ENCODE results near the gene IGSF9.
"Not testable (repeated sequence)": the region's sequence is repeated elsewhere in the genome, so short reads cannot be mapped to it uniquely, and the experiment has no call there.

The IGSF9 gene

DNA sequence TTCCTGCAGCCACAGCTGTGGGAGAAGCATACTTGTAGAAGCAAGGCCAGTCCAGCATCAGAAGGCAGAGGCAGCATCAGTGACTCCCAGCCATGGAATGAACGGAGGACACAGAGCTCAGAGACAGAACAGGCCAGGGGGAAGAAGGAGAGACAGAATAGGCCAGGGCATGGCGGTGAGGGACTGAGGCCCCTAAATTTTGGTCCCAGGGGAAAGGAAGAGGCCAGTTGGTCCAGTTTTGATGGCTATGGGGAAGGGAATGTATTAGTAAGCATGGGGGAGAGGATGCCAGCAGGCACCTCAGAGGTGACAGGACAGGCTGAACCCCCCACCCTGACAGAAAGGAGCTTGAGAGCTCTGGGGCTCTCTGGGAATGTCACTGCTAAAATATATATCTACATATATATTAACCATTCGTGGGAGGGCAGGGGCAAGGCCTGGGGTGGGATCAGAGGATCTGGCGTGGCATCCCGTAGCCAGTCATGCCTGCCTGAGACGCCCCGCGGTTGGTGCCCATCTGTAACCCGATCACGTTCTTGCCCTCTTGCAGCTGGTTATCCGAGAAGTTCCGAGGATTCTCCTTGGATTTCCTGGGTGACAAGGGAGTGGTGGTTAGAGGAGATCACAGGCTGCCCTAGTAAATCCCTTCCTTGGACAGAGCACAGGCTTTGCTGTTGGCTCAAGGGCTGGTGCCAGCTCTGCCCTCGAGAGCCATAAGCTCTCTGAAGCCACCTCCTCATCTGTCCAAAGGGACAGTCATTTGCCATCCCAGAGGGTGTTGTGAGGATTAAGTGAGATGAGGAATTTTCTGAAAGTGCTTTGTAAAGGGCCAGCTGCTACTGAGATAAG, 26.8 kb downstream of the IGSF9 start:
- no peak for DNase-seq

- no peak for DNase-seq
Observed at GRCh38 chr1:159917533-159918351, 27.7 kb downstream of the IGSF9 start.

DNA sequence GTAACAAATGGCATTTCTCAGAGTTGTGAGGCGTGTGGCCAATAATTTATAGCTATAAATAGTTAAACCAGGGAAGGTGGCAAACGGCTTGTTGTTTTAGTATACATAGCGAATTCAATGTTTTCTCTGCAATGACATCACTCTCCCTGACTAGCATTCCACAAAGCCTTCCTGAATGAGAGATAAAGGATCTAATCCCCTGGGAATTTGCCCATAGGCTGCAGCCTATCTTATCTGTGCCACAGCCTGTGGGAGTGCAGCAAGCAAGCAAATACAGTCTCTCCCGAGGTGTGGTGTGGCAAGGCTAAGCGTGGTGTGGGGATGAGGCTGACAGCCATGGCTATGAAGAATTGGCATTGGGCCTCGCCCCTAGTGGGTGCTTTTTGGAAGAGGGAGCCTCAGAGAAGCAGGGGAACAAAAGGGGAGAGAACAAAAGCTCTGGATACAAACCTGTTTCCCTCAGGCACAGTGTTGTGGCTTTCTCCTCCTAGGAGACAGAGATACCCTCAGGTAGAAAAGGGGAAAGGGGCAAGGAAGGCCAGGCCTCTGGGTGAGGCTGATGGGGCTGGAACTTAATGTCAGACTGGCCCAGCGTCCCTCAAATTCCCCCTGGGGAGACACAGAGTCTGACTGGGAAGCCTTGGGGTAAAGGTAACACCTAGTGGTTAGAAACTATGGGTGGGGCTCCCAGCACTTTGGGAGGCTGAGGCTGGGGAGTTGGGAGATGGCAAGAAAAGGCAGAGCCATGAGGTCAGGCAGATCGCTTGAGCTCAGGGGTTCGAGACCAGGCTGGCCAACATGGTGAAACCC, 29.0 kb downstream of the IGSF9 start:
- DNase-seq: peak; percentile 56

- DNase-seq: no peak
Observed at GRCh38 chr1:159915571-159916241, 29.7 kb downstream of the IGSF9 start.

GRCh38 chr1:159914252-159915018, 31.0 kb downstream of the IGSF9 start:
- DNase-seq: no peak

DNA sequence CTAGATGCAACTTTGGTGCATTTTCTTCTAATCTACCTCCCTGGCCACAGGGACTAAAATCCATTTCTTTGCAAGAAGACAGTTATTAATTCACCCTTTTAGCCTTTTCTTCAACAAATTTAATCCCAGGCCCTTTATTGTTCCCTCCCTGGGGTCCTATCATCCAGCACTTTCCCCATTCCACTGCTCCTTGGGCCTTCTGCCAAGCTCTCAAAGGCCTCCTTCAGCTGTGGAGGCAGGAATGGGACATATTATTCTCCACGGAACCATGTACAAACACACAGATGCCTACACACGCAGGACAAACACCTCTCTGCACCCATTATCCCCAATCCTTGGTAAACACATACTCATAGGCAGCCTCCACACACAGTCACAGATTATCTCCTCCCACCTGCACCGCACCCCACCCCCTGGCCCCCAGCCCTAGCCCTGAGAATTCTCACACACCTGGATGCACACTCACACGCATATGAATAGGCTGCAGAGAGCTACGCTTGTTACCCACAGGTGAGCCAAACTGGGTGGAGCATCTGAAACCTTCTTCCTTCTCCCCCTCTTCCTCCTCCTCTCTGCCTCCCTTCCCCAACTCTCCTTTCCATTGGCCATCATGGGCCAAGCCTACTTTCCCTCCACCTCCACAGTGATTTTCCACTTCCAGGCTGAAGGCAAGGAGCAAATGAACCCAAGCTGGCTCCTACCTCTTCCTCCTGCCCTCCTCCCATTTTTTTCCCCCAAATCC, 31.8 kb downstream of the IGSF9 start:
- DNase-seq: no peak

GRCh38 chr1:159911326-159912070, 33.9 kb downstream of the IGSF9 start:
- DNase-seq: no peak

- no peak for DNase-seq
Observed at GRCh38 chr1:159908031-159908940, 37.1 kb downstream of the IGSF9 start.

GRCh38 chr1:159906960-159907359, 38.5 kb downstream of the IGSF9 start:
- DNase-seq: no peak

DNA sequence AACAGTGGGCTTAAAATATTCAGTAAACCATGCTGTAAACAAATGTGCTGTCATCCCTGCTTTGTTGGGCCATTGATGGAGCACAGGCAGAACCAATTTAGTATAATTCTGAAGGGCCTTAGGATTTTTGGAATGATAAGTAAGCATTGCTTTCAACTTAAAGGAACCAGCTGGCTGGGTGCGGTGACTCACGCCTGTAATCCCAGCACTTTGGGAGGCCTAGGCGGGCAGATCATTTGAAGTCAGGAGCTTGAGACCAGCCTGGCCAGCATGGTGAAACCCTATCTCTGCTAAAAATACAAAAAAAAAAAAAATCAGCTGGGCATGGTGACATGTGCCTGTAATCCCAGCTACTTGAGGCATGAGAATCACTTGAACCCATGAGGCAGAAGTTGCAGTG, 41.4 kb downstream of the IGSF9 start:
- DNase-seq: not testable (repeated sequence)

DNA sequence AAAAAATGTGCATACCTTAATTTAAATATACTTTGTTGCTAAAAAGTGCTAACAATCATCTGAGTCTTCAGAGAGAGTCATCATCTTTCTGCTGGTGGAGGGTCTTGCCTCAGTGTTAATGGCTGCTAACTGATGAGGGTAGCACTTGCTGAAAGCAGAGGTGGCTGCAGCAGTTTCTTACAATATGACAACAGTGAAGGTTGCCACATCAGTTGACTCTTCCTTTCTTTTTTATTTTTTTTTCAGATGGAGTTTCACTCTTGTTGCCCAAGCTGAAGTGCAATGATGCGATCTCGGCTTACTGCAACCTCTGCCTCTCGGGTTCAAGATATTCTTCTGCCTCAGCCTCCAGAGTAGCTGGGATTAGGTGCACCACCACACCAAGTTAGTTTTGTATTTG, 42.9 kb downstream of the IGSF9 start:
- no peak for DNase-seq

GRCh38 chr1:159900755-159901360, 44.6 kb downstream of the IGSF9 start:
- peak; percentile 31 for DNase-seq

- peak; percentile 86 for DNase-seq
Observed at GRCh38 chr1:159900086-159900680, 45.2 kb downstream of the IGSF9 start, which contains the start of gene CFAP45. CFAP45 (minus strand) TSS chr1:159900165; CDS start chr1:159900098, 67 bp downstream.

- not testable (repeated sequence) for DNase-seq
Observed at GRCh38 chr1:159899634-159900033, 45.8 kb downstream of the IGSF9 start.

- no peak for DNase-seq
Observed at GRCh38 chr1:159898527-159898926, 46.9 kb downstream of the IGSF9 start.

DNA sequence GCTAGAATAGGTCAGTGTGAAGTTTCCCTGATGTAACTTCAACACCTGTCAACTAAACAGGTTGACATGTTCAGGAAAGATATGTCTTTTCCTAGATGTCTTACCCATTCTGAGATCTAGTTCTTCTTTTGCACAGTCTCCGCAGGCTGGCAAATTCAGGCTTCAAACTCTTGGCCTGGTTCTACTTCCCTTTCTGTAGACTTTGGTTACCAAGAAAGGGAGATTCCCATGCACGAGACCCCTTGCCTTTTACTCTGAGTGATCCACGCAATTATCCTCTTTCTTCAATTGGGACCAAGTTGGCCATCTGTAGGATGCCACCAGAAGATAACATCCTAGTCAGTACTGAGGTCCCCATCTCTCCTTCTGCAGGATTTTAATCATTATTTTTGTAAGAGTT, 47.5 kb downstream of the IGSF9 start:
- no peak for DNase-seq

GRCh38 chr1:159896546-159896930, 48.9 kb downstream of the IGSF9 start:
- DNase-seq: no peak
